GM10248 (cell line): ENCODE measurements around the gene C17orf67.
A peak's percentile ranks its signal among the peaks of the same experiment; 100 is the strongest.

Experiments used
- CTCF ChIA-PET: fragments of 300-600 bp; sonication (Branson Sonifier 250); formaldehyde crosslinking; extraction: SDS; loops from one replicate; lab custom pipeline; 2021; ENCODE audit warnings: antibody characterized with exemption; lab: Yijun Ruan, JAX
- POLR2A ChIA-PET: fragments of 350-650 bp; sonication (Branson Sonifier 250); formaldehyde crosslinking; extraction: SDS; loops from one replicate; lab custom pipeline; 2020; ENCODE audit warnings: antibody characterized with exemption; lab: Yijun Ruan, JAX
- DNase-seq: peaks from one replicate; pipeline ENCODE4 v3.0.0; 2012; ENCODE audit errors: extremely low spot score
- CTCF ChIP-seq: IDR thresholded peaks from 2 replicates; pipeline ENCODE4 v1.5.1; 2012; ENCODE audit warnings: mild to moderate bottlenecking, low read depth; ENCODE audit errors: extremely low read depth, missing control alignments, control extremely low read depth

C17orf67 gene

GRCh38 chr17:56842577-56842976, 8.9 kb upstream of the C17orf67 start:
- POLR2A ChIA-PET, result no interaction called here
- no peak for DNase-seq
- TF ChIP-seq CTCF, result no peak
- CTCF ChIA-PET, result interaction anchor here (1.1 to 3.9 kb wide), 6 partner anchors 7 to 97 kb away, joined by 3 to 14 read pairs (median 4); no protein-coding TSS in a partner anchor

GRCh38 chr17:56838687-56839086, 5.0 kb upstream of the C17orf67 start:
- TF ChIP-seq CTCF, result no peak
- ChIA-PET POLR2A (no interaction called here), CTCF (interaction anchor here (1.2 to 1.8 kb wide), 2 partner anchors 16 to 19 kb away, joined by 4 to 5 read pairs; no protein-coding TSS in a partner anchor)
- no peak for DNase-seq

GRCh38 chr17:56835264-56835585, 1.5 kb upstream of the C17orf67 start:
- ChIA-PET POLR2A (no interaction called here), CTCF (interaction anchor here (1.3 to 4.8 kb wide), 5 partner anchors 9 to 71 kb away, joined by 3 to 44 read pairs (median 14); no protein-coding TSS in a partner anchor)
- DNase-seq, result no peak
- no peak for TF ChIP-seq CTCF

GRCh38 chr17:56834380-56835263, 902 bp upstream of the C17orf67 start:
- DNase-seq, result peak; percentile 64
- CTCF ChIA-PET, result interaction anchor here (0.9 to 4.8 kb wide), 7 partner anchors 10 to 105 kb away, joined by 3 to 44 read pairs (median 4); no protein-coding TSS in a partner anchor
- TF ChIP-seq CTCF, result peak; percentile 13
- POLR2A ChIA-PET, result interaction anchor here (0.6 kb wide), 1 partner anchor 11 kb away, joined by 3 read pairs; no protein-coding TSS in a partner anchor

GRCh38 chr17:56833057-56833808, 487 bp downstream of the C17orf67 start:
- CTCF ChIA-PET, result interaction anchor here (0.7 to 4.8 kb wide), 6 partner anchors 12 to 106 kb away, joined by 3 to 44 read pairs (median 3); no protein-coding TSS in a partner anchor
- POLR2A ChIA-PET, result interaction anchor here (0.5 kb wide), 1 partner anchor 14 kb away, joined by 3 read pairs; no protein-coding TSS in a partner anchor
- DNase-seq, result peak; percentile 76
- TF ChIP-seq CTCF, result no peak

GRCh38 chr17:56832446-56832845, 1.3 kb downstream of the C17orf67 start:
- TF ChIP-seq CTCF, result no peak
- POLR2A ChIA-PET, result no interaction called here
- no peak for DNase-seq
- CTCF ChIA-PET, result interaction anchor here (1.3 to 4.8 kb wide), 2 partner anchors 11 to 107 kb away, joined by 3 to 44 read pairs; no protein-coding TSS in a partner anchor
